IPS DF 4.7 (cell line): Measurements from ENCODE around the gene TTC1.

Experiments
- DNase-seq: peaks from one replicate; pipeline ENCODE4 v3.0.0-alpha.2; 2013; ENCODE audit warnings: low spot score; ENCODE audit errors: extremely low read depth

TTC1 gene

GRCh38 chr5:160082614-160083500 lies 73.9 kb downstream of the TTC1 start:
- DNase-seq = no peak

GRCh38 chr5:160083501-160083900 lies 74.6 kb downstream of the TTC1 start:
- no peak for DNase-seq

GRCh38 chr5:160084144-160084543 lies 75.2 kb downstream of the TTC1 start:
- no peak for DNase-seq

GRCh38 chr5:160087199-160087598 lies 78.3 kb downstream of the TTC1 start:
- DNase-seq = no peak

- no peak for DNase-seq
Measured at GRCh38 chr5:160088805-160089204, 79.9 kb downstream of the TTC1 start.

GRCh38 chr5:160089531-160089930 lies 80.6 kb downstream of the TTC1 start:
- DNase-seq = no peak

GRCh38 chr5:160090059-160090458 lies 81.1 kb downstream of the TTC1 start:
- no peak for DNase-seq

GRCh38 chr5:160092514-160092913 lies 83.6 kb downstream of the TTC1 start:
- DNase-seq = no peak

GRCh38 chr5:160092960-160093707 lies 84.2 kb downstream of the TTC1 start:
- DNase-seq = no peak

GRCh38 chr5:160096178-160096577 lies 87.2 kb downstream of the TTC1 start:
- DNase-seq = no peak

- DNase-seq = no peak
Measured at GRCh38 chr5:160097991-160098390, 89.1 kb downstream of the TTC1 start.

GRCh38 chr5:160105686-160106360 lies 96.9 kb downstream of the TTC1 start:
- DNase-seq = no peak

- no peak for DNase-seq
Measured at GRCh38 chr5:160108124-160108523, 99.2 kb downstream of the TTC1 start.
